CD4-positive, alpha-beta T cell treated with Interleukin-17A for 1 hour (primary cell): Measurements from ENCODE around the gene BCL2L2.

Source experiments
- DNase-seq: peaks from one replicate; pipeline ENCODE4 v3.0.0-alpha.2; 2020

The BCL2L2 gene

DNA sequence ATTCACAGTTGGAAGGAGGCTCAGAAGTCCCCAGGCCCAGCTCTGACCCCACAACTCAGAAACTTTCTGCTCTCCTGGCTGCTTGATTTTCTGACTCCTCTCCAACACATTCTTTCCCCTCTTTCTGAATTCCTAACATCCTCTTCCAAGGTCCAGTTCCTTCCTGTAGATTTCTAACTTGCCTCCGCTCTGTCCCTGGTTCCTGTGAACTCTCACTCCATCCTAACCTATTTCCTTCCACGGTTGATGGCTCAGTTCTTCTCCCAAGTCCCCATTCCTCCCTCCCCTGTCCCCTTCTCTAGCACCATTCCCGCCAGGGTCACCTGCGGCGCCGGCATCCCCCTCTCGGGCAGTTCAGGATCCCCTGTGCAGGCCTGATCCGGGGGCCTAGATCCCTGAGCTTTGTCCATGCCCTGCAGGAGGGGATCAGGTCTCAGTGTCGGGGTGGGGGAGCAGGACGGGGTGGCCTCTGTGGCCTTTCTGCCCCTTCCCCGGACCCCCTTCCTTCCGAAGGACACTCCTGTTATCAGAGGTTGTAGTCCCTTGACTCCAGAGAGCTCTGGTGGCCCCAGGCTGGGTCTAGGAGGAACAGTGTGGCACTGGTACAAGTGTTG, 52.0 kb downstream of the BCL2L2 start:
- no peak for DNase-seq

DNA sequence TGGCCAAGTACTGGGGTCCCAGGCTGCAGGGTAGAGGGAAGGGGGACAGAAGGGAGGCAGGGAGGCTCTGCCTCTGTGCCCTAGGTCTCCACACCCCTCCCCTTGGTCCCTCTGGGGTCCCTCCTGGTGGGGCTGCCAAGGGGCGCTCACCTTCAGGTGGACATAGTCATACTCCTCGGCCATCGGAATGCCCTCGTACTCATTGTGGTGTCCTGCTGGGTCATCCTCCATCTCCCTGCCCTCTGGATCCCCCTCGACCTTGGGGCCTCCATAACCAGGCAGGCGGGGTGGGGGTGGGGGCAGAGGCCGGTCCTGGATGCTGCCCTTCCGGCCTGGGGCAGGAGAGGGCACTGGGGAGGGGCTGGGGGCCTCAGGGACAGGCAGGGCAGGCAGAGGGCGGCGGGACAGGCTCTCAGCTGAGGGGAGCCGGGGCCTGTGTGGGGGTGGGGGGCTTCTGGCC, 52.6 kb downstream of the BCL2L2 start:
- DNase-seq, result no peak

DNA sequence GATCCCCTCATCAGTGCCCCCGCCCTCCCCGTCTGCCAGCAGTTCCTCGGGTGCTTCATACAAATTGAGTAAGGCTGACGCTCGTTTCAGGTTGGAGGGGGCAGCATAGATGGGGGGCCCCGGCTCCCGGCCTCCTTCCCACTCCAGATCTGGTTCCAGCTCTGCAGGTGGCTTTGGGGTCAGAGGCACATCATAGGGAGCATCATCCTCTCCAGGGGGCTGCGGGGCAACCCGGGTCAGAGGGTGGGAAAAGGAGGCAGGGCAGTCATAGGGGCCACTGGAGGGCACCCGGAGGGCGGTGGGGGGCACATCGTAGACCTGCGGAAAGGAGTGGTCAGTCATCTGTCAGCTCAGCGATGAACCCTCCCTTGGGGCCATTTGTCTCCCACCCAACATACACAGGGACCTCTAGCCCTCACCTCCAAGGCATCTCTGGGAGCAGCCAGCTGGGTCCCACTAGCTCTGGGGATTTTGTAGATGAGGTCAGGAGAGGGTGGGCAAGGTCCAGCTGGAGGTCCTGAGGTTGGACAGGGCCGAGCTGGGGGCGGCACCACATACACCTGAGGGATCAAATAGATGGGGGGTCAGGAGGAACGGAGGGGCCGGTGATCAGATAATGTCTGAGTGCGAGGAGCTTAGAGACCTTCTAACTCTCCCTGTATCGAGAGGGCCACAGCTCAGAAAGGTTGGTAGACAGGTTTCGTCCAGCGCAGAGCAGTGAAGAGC, 53.3 kb downstream of the BCL2L2 start:
- no peak for DNase-seq

DNA sequence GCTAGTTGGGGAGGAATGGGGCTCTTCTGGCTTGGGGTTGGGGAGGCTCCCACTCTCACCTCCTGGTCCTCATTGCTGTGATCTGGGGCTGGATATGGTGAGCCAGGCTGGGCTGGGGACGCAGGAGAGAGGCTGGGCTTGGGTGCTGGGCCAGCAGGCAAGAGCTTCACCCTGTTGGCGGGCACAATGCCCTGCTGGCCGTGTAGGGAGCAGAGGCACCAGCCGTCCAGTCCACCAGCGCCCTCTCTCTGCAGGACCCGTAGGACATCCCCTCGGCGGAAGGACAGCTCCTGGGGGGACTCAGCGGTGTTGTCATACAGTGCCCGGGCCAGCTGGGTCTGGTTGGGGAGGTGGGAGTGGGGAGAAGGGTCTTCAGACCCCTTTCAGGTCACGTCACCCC, 53.9 kb downstream of the BCL2L2 start:
- no peak for DNase-seq

DNA sequence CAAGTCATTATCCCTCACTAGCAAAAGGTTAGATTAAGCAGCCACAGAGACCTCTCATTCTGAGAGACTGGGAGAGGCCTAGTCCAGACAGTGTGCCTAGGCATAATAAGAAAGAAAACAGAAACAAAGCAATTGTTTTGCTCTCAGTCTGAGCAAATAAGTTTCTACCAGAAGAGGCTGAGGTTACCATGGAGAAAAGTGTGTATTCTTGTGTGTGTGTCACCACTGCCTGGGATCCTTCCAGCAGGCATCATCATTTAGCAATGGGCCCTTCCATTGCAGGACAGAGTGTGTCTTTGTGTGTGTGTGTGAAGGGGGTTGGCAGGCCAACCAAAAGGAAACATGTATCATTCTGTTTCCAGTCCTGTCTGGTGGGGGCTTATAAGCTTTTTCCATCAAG, 54.7 kb downstream of the BCL2L2 start:
- no peak for DNase-seq
